OCI-LY7 (cell line): ENCODE results near the gene SPATA2L.

ENCODE experiments used
- EZH2phosphoT487 ChIP-seq: fragments of 200-600 bp; sonication (generic); IDR thresholded peaks from 2 replicates; pipeline ENCODE4 v1.6.1; 2018; ENCODE audit warnings: low read depth, borderline replicate concordance, mild to moderate bottlenecking, mixed run types, antibody characterized with exemption, low read length, moderate library complexity, mixed read lengths
- TF ChIP-seq, protein P1 (sequence below): fragments of 200-600 bp; sonication (generic); conservative IDR thresholded peaks from 2 replicates; pipeline ENCODE4 v1.5.1; 2014; ENCODE audit warnings: mild to moderate bottlenecking, antibody characterized with exemption, low read length, moderate library complexity, mixed read lengths

DNA sequence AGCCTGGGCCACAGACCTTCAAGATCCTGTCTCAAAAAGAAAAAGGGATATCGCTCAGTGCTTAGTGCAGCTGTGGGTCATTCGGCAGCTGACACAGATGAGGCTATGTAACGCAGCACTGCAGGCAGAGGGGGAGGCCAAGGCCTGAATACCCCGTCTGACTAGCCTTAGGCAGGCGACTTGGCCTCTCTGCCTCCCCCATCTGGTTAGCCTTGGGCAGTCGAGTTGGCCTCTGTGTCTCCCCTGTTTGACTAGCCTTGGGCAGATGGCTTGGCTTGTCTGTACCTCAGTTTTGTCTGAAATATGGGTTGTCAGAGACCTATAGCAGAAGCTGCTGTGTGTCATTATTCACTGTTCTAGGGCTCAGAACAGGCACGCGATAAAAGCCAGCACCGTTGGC lies 33.9 kb downstream of the SPATA2L start:
- TF ChIP-seq, protein P1, sequence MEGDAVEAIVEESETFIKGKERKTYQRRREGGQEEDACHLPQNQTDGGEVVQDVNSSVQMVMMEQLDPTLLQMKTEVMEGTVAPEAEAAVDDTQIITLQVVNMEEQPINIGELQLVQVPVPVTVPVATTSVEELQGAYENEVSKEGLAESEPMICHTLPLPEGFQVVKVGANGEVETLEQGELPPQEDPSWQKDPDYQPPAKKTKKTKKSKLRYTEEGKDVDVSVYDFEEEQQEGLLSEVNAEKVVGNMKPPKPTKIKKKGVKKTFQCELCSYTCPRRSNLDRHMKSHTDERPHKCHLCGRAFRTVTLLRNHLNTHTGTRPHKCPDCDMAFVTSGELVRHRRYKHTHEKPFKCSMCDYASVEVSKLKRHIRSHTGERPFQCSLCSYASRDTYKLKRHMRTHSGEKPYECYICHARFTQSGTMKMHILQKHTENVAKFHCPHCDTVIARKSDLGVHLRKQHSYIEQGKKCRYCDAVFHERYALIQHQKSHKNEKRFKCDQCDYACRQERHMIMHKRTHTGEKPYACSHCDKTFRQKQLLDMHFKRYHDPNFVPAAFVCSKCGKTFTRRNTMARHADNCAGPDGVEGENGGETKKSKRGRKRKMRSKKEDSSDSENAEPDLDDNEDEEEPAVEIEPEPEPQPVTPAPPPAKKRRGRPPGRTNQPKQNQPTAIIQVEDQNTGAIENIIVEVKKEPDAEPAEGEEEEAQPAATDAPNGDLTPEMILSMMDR = no peak
- no peak for TF ChIP-seq EZH2phosphoT487
